GM18870 (cell line): ENCODE results near the gene STPG1.
A peak's percentile ranks its signal among the peaks of the same experiment; 100 is the strongest.

Experiments
- ATAC-seq: cut with Tn5 transposase; IDR thresholded peaks from one replicate; pipeline ENCODE4 v1.9.1; 2021; ENCODE audit warnings: moderate library complexity; ENCODE audit not compliant: unreplicated experiment

STPG1 gene

DNA sequence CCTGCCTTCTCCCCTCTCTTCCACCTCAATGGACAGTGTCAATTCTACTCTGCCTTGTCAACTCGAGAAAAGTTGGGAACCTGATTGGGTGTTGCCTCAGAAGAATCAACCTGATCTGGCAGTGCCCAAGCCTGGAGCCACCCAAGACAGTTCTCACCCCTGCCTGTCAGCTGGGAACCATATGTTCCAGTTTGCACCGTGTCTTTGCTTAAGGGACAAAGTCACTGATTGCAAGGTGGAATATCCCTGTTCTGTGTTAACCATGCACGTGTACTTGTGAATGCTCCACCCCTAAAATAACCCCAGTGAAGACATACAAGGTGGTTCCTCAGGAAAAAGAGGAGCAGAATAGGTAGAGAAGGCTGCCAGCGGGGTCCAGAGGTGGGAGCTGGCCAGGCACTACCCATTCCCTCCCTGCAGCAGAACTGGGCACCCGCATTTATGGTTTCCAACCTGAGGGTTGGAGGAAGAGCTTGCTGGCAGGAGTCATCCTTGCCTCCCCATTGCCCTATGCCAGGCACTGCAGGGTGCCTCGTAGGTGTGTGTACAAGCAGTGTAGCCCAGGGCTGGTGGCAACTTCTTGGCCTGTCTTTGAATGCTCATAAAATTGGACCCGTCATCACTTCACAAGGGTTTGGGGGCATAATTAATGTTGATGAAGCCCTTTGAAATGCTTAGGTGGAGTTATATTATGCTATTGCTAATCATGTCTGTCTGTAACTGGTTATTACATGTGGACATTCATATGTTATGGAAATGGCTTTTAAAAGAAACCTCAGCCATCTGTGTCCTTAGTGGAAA lies 13.4 kb upstream of the STPG1 start:
- ATAC-seq, result no peak

DNA sequence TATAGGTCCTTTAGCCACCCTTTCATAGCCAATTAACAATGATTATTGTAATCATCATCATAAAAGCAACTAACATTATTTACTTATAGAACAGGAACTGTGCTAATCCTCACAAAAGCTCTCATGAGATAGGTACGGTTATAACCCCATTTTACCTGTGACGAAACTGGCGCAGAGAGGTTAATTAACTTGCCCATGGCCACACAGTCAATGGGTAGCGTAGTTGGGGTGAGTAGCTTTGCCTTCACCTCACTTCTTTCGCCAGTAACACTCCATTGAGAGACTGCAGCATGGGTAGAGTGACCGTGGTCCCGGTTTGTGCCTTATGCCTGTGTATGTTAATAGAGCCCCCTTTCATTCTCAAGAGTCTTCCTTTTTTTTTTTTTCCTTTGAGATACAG lies 12.3 kb upstream of the STPG1 start:
- no peak for ATAC-seq

DNA sequence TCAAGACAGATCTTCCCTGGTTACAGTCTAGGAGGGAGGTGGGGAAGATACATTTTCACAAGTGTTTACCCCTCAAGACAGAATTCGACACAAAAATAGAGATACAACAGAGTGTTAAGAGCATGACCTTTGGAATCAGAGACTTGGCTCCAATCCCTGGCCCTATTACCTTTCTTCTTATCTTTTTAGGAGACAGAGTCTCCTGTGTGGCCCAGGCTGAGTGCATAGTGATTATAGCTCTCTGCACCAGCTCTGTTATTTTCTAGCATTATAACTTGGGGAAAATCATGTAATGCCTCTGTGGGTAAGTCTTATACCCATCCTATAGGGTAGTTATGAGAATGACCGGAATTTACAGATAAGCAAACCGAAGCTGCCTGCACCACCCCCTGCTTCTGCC lies 11.9 kb upstream of the STPG1 start:
- no peak for ATAC-seq

DNA sequence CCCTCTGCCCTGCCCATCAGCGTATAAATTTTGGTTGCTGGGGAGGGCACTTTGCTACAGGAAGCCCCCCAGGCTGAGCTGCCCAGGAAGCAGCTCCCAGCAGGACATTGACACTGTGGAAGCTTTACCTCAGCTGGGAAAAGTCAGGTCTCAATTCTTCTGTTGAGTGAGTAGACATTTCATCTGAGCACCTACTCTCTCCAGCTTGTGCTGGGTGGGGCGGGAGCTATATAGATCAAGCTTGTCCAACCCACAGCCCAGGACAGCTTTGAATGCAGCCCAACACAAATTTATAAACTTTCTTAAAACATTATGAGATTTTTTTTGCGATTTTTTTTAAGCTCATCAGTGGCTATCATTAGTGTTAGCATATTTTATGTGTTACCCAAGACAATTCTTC lies 11.4 kb upstream of the STPG1 start:
- no peak for ATAC-seq

- no peak for ATAC-seq
Measured at GRCh38 chr1:24424207-24424606, 10.6 kb upstream of the STPG1 start.

GRCh38 chr1:24421502-24421901 lies 7.9 kb upstream of the STPG1 start:
- ATAC-seq, result no peak

DNA sequence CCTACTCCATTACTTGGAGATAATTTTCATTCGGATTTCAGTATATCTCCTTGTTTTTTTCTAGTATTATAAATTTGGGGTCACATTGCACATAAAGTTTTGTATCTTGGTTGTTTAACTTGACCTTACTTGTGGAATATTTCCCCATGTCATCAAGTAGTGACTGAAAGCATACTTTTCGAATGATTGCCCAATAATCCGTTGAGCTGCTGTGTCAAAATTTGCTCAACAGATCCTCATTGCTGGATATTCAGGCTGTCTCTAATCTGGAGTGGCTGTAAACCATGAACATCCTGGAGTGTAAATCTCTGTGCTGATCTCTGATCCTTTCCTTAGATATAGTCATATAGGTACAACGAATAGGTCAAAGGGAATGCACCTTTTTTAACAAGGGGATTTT lies 7.0 kb upstream of the STPG1 start:
- no peak for ATAC-seq

GRCh38 chr1:24418898-24419628 lies 5.5 kb upstream of the STPG1 start:
- ATAC-seq, result no peak

DNA sequence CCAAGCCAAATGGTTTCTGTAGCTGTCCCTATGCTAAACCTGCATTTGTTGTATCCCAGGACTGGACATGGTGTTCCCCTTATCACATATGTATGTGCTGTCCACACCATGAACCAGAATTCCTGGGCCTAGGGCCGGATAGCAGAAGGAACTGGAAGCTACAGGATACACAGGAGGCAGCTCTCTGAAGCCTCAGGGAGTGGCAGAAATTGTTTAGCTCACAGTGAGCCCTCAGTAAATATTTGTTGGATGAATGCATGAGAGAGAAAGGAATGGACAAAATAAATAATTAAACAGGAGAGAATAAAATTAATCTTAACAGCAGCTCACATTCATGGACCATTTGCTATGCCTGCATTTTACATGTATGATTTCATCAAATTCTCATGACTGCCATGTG lies 4.1 kb upstream of the STPG1 start:
- ATAC-seq, result no peak

GRCh38 chr1:24416666-24417391 lies 3.2 kb upstream of the STPG1 start:
- ATAC-seq, result no peak

DNA sequence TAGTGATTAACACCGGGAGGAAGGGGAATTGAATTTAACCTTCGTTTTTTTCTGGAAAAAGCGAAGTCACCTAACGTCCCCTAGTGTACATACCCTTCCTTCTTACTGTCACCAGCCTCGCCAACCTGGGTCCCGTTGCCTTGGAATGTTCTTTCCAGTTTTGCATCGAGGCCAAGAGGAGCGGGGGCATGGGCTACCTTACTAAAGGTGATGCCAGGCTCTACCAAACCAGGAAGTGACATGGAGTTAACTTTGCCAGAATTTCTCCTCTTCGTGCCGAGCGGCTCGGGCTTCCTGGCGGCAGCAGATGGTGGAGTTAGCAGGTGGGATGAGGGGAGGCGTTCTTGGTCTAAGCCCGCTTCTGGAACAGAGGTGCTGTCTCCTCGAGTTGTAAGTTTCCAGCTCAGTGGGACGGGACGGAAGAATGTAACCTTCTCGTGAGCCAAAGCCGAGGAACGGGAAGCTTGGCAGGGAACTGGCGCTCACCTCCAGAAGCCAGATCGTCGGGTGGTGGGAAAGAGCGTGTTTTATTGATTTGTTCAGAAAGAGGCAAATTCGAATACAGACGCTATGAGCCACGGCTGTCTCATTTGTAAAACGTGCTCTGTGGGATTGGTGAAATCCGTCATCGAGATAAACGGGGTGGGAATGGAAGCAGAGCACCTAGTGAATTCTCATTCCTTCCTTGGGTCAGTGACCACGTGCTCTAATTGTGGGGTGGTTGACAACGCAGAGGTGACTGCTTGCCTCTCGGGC lies 2.5 kb upstream of the STPG1 start:
- ATAC-seq, result peak; percentile 3

GRCh38 chr1:24415334-24415909 lies 1.8 kb upstream of the STPG1 start, which contains the start of gene NIPAL3:
Gene NIPAL3 (plus strand): TSS chr1:24415802. CDS start chr1:24419548, 3,746 bp downstream.
- ATAC-seq, result peak; percentile 86

- no peak for ATAC-seq
Measured at GRCh38 chr1:24414775-24415333, 1.3 kb upstream of the STPG1 start.

- ATAC-seq, result no peak
Measured at GRCh38 chr1:24412408-24412807, 1.2 kb downstream of the STPG1 start.

DNA sequence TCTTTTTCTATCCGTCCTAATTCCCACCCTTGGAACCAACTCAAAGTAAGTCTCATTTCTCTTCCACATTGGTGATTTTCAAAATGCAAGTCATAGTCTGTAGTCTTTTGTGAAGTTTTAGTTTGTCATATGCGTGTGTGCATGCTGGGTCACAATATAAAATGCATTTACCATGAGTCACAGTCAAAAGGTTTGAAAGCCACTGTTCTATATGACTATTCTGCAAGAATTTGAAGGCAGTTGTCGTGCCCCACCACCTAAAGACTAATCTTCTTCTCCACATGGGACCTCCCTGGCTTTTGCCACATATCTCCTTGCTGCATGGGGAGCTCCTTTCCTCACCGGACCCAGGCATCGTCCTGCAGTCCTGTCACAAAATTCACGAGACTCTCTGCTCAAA lies 1.6 kb downstream of the STPG1 start:
- no peak for ATAC-seq

DNA sequence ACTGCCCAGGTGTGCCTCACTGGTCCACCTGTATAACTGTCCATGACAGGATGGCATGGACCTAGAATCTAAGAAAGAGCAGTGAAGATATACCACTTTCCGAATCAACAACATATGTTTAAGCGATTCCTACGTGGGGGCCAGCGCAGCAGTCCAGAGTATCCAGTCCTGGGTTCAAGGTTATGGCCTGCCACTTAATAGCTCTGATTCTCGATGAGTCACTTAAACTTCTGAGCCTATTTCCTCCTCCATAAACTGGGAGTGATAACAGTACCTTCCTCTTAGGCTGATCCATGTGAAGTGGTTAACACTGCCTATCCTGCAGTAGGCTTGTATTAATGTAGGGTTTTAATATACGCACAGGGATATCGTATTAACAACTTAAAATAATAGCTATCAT lies 2.8 kb downstream of the STPG1 start:
- no peak for ATAC-seq

DNA sequence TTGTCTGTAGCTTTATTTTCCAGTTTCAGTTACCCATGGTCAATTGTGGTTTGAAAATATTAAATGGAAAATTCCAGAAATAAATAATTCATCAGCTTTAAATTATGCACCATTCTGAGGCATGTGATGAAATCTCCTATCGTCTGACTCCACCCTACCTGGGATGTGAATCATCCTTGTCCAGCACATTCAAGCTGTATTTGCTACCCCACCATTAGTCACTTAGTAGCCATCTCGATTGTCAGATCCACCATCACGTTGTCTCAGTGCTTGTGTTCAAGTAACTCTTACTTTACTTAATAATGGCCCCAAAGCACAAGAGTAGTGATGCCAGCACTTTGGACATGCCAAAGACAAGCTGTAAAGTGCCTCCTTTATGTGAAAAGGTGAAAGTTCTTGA lies 4.0 kb downstream of the STPG1 start:
- ATAC-seq, result no peak

- no peak for ATAC-seq
Measured at GRCh38 chr1:24406788-24407187, 6.8 kb downstream of the STPG1 start.

GRCh38 chr1:24403806-24404205 lies 9.8 kb downstream of the STPG1 start:
- ATAC-seq, result no peak

DNA sequence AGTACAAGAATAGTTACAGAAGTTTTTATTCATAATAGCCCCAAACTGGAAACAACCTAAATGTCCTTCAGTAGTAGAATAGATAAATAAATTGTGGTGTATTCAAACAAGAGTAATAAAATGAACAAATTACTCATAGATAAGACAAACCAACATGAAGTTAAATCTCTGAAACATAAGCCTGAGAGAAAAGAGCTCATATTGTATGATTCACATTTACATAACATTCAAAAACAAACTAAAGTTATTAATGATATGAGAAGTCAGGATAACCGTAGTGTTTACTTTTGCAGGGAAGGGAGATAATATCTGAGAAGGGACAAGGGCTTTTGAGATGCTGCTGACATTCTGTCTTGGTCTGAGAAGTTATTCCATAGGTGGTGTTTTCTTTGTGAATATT lies 13.5 kb downstream of the STPG1 start:
- ATAC-seq, result no peak
